Measurements from ENCODE around the gene C1orf159.
"Not testable (repeated sequence)": the region's sequence is repeated elsewhere in the genome, so short reads cannot be mapped to it uniquely, and the experiment has no call there.

C1orf159 gene

GRCh38 chr1:1116701-1117468, 996 bp upstream of the C1orf159 start:
- DNase-seq, result no peak

DNA sequence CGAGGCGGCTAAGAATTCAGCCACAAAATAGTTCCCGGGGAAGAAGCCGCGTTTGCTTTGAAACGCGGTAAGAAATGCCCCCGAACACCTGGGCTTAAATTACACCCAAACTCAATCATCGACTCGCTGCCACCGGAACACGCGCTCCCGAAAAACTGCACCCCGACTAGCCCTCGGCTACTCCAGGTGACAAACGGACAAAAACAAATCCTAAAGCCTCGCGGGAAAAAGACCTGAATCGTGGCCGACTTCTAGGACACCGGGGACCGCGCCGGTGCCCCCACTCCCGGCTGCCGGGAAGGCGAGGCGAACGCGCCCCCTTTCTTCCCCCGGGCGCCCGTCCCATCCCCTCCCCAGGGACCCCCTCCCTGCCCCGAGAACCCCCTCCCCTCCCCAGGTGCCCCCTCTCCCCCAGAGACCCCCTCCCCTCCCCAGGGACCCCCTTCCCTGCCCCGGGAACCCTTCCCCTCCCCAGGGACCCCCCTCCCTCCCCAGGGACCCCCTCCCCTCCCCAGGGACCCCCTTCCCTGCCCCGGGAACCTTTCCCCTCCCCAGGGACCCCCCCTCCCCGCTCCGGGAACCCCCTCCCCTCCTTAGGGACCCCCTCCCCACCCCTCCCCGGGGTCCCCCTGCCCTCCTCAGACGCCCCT, 628 bp downstream of the C1orf159 start:
- DNase-seq, result no peak

GRCh38 chr1:1114431-1114830, 1.5 kb downstream of the C1orf159 start:
- no peak for DNase-seq

DNA sequence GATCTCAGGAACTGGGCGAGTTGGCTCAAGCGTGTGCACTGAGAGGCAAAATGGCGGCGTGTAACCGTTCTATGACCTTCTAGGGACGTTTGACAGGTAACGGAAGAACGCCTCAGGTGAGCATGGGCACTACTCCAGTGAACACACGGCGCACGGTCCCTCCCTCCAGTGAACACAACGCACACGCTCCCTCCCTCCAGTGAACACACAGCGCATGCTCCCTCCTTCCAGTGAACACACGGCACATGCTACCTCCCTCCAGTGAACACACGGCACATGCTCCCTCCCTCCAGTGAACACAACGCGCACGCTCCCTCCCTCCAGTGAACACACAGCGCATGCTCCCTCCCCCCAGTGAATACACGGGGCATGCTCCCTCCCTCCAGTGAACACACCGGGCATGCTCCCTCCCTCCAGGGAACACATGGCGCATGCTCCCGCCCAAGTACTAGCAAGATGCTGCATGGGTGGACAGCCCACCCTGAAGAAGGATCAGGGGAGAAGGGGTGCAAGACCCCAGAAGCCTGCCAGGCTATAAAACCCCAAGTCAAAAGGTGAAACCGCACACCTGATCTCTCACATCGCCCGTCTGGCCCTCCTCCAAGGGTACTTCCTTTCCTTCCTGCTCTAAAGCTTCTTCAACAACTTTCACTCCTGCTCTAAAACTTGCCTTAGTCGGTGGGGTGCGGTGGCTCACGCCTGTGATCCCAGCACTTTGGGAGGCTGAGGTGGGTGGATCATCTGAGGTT, 3.5 kb downstream of the C1orf159 start:
- DNase-seq, result no peak

GRCh38 chr1:1111516-1112236, 4.2 kb downstream of the C1orf159 start:
- no peak for DNase-seq

DNA sequence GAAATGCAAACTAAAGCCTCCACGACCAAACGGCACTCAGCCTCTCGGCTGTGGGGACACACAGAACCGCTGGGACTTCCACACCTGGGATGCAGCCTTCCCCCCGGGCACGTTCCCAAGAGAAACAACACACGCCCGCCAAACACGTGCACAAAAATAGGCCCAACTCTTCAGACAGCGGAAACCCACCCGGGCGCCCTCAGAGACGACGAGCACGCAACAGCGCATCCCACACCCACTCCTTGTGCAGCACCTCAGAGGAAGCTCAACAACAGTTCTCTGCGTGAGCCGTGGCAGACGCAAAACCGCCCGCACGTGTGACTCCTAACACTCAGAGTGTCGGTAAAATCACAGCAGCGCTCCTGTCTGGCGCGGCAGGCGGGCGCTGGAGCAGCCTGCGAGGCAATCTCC, 5.3 kb downstream of the C1orf159 start:
- no peak for DNase-seq

DNA sequence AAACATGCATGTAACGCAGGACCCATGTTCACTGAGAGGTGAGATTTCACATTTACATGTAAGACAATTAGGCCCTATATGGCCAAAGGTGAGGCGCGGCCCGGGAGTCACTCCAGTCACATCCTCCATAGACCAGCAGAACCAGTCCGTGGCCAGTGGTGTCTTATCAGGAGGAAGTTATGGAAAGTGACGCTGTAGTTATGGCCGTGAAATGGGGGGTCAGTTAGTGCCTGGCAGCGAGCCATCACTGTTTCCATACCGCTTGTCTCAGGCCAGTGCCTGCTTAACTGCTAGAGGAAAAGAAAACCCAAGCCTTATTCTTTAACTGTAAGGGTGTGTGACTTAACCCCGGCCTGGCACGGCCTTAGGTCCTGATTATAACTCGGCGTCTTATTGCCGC, 6.1 kb downstream of the C1orf159 start:
- no peak for DNase-seq

DNA sequence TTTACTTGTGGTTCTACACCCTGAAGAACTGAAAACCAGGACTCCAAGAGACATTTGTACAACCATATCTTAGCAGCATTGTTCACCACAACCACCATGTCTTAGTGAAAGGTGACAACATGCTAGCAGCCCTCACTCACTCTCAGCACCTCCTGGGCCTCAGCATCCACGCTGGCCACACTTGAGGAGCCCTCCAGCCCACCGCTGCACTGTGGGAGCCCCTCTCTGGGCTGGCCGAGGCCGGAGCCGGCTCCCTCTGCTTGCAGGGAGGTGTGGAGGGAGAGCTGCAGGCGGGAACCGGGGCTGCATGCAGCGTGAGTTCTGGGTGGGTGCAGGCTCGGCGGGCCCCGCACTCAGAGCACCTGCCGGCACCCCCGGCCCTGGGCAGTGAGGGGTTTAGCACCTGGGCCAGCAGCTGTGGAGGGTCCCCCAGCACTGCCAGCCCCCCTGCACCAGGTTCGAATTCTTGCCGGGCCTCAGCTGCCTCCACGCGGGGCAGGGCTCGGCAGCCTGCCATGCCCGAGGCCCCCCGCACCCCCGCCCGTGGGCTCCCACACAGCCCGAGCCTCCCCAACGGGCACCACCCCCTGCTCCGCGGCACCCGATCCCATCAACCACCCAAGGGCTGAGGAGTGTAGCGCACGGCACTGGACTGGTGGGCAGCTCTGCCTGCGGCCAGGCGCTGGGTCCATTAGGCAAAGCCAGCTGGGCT, 9.2 kb downstream of the C1orf159 start:
- no peak for DNase-seq

GRCh38 chr1:1104152-1104551, 11.7 kb downstream of the C1orf159 start:
- not testable (repeated sequence) for DNase-seq

GRCh38 chr1:1101503-1101902, 14.4 kb downstream of the C1orf159 start:
- DNase-seq, result no peak

DNA sequence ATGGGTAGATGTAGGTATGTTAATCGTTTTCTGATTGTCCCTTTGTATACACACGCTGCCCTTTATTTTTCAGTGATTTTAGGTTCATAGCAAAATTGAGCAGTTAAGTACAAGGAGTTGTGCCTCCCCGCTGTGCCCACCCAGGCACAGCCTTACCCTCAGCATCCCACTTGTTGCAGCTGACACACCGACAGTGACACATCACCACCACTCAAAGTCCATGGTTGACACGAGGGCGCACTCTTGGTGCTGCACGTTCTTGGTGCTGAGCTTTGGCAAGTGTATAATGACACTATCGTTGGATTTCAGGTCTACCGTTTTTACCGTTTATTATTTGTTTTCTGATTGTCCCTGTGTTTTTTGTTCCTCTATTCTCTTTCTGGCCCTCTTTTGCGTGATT, 15.6 kb downstream of the C1orf159 start:
- DNase-seq, result no peak

- no peak for DNase-seq
These were observed 16.2 kb downstream of the C1orf159 start for GRCh38 chr1:1099506-1100183.

GRCh38 chr1:1098681-1099421, 17.0 kb downstream of the C1orf159 start:
- DNase-seq, result no peak

DNA sequence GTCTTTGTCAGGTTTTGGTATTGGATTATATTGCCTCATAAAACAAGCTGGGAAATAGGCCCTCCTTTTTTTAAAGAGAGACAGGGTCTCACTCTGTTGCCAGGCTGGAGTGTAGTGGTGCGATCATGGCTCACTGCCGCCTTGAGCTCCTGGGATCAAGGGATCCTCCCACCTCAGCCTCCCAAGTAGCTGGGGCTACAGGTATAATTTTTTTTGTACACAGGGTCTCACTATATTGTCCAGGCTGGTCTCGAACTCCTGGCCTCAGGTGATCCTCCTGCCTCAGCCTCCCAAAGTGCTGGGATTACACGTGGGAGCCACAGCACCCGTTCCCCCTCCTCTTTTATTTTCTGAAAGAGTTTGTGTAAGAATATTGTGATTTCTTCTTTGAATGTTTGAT, 19.8 kb downstream of the C1orf159 start:
- not testable (repeated sequence) for DNase-seq

- no peak for DNase-seq
These were observed 20.9 kb downstream of the C1orf159 start for GRCh38 chr1:1094981-1095380.

- no peak for DNase-seq
These were observed 22.3 kb downstream of the C1orf159 start for GRCh38 chr1:1093610-1093943.

DNA sequence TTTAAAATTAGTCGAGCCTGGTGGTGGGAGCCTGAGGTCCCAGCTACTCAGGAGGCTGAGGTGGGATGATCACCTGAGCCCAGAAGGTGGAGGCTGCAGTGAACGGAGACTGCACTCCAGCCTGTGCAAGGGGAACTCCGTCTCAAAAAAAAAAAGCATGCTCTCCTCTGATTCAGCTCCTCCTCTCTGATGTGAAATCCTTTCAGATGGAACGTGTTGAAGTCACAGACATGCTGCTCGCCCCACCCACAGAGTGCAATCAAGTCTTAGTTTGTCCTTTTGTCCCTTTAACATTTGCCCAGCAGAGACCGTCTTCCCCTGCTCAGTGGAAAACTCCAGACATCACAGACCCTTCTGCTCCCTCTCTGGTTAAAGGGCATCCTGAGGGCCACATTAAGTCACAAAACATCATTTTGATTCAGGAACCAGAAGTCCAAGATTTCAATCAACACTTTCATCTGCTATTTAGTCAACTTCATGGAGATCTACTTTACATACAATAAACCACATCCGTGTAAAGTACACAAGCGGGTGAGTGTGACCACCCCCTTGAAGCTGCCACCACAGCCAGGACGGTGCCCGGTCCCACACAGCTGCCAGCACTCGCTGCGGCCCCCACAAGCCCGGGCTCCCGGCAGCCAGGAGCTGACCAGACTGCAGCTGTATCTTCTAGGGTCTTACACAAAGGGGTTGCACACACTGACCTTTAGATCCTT, 22.8 kb downstream of the C1orf159 start:
- no peak for DNase-seq

- DNase-seq, result no peak
These were observed 23.6 kb downstream of the C1orf159 start for GRCh38 chr1:1092149-1092855.

- no peak for DNase-seq
These were observed 24.3 kb downstream of the C1orf159 start for GRCh38 chr1:1091344-1092148.

All from NCI-H526 treated with DMSO at 0.1 percent for 48 hours (cell line).